HepG2 (cell line): ENCODE data around the gene IL5RA.

ENCODE experiments used
- ELF1 ChIP-seq: sonication (generic); formaldehyde crosslinking; IDR thresholded peaks from 2 replicates; pipeline ENCODE4 v1.4.0; 2020; ENCODE audit warnings: missing genetic modification reagents
- EP300 ChIP-seq, 3 experiments: sonication (generic) in 1 of 3; formaldehyde crosslinking in 1 of 3; IDR thresholded peaks; 2 replicates each; pipeline versions ENCODE4 v1.5.1 to v1.6.1; 2011 to 2020; ENCODE audit warnings: low read depth in 2 of 3, low read length in 2 of 3, borderline replicate concordance in 1 of 3, improper control_type of control experiment in 1 of 3, mild to moderate bottlenecking in 1 of 3, missing genetic modification reagents in 1 of 3, moderate library complexity in 1 of 3
- HNRNPUL1 ChIP-seq: fragments of 200-400 bp; formaldehyde crosslinking; IDR thresholded peaks from 2 replicates; pipeline ENCODE4 v1.6.1; 2017; ENCODE audit warnings: low read depth, mild to moderate bottlenecking, low read length, moderate library complexity
- RAD21 ChIP-seq: fragments of 450-650 bp; formaldehyde crosslinking; IDR thresholded peaks from 2 replicates; pipeline ENCODE4 v1.5.0; 2020; ENCODE audit warnings: mild to moderate bottlenecking
- ZIK1 ChIP-seq: sonication (generic); formaldehyde crosslinking; IDR thresholded peaks from 2 replicates; pipeline ENCODE4 v1.5.0; 2020; ENCODE audit warnings: mild to moderate bottlenecking, low read depth, missing genetic modification reagents, borderline replicate concordance

- TF ChIP-seq EP300 (IDR thresholded peaks at IDR 0.05; ENCODE audit: low read depth in 2 of 2, low read length in 2 of 2) (no peak), EP300 (CRISPR knock-in tag; IDR thresholded peaks at IDR 0.05; ENCODE audit: borderline replicate concordance) (no peak), ZIK1 (CRISPR knock-in tag) (no peak), HNRNPUL1 (no peak), RAD21 (CRISPR knock-in tag) (no peak), ELF1 (CRISPR knock-in tag) (no peak)
Measured at GRCh38 chr3:3102751-3103150, 7.4 kb downstream of the IL5RA start.
